Loucy (cell line): Measurements from ENCODE around the gene TMEM82.

Source experiments
- H2AFZ ChIP-seq: fragments of 200-600 bp; sonication (generic); 2 replicates; pipeline ENCODE4 v1.6.0; 2016; ENCODE audit warnings: antibody characterized with exemption, mild to moderate bottlenecking, low read length, moderate library complexity
- H3F3A ChIP-seq: fragments of 200-600 bp; 2 replicates; pipeline ENCODE4 v1.6.0; 2016; ENCODE audit warnings: antibody characterized with exemption, low read depth, mild to moderate bottlenecking
- H3K27me3 ChIP-seq: fragments of 200-600 bp; sonication (generic); 2 replicates; pipeline ENCODE4 v1.6.1; 2014; ENCODE audit warnings: low read length, mild to moderate bottlenecking; ENCODE audit not compliant: insufficient read depth, poor library complexity, severe bottlenecking
- H3K36me3 ChIP-seq: fragments of 200-600 bp; sonication (generic); 2 replicates; pipeline ENCODE4 v1.6.1; 2016; ENCODE audit warnings: low read length; ENCODE audit not compliant: insufficient read depth
- H3K4me1 ChIP-seq: fragments of 200-600 bp; sonication (generic); 2 replicates; pipeline ENCODE4 v1.5.1; 2014; ENCODE audit warnings: low read length, mild to moderate bottlenecking; ENCODE audit not compliant: insufficient read depth, poor library complexity, severe bottlenecking
- H3K4me2 ChIP-seq: fragments of 200-600 bp; sonication (generic); 2 replicates; pipeline ENCODE4 v1.6.0; 2014; ENCODE audit warnings: antibody characterized with exemption, low read length, low read depth, mild to moderate bottlenecking; ENCODE audit not compliant: poor library complexity, severe bottlenecking
- H3K4me3 ChIP-seq: fragments of 200-600 bp; sonication (generic); 2 replicates; pipeline ENCODE4 v1.5.1; 2014; ENCODE audit warnings: low read length, mild to moderate bottlenecking, mixed read lengths; ENCODE audit not compliant: poor library complexity, severe bottlenecking
- H3K79me2 ChIP-seq: fragments of 200-600 bp; sonication (generic); 2 replicates; pipeline ENCODE4 v1.6.1; 2014; ENCODE audit warnings: low read length; ENCODE audit not compliant: insufficient read depth
- H3K9ac ChIP-seq: fragments of 200-600 bp; sonication (generic); 2 replicates; pipeline ENCODE4 v1.6.0; 2014; ENCODE audit warnings: mild to moderate bottlenecking, low read depth, low read length, moderate library complexity; ENCODE audit not compliant: poor library complexity, severe bottlenecking
- H3K9me2 ChIP-seq: fragments of 200-600 bp; sonication (generic); replicated peaks from 2 replicates; pipeline ENCODE4 v1.6.1; 2016; ENCODE audit warnings: low read depth, low read length, mixed read lengths
- H3K9me3 ChIP-seq: fragments of 200-600 bp; sonication (generic); 2 replicates; pipeline ENCODE4 v1.6.1; 2014; ENCODE audit warnings: mild to moderate bottlenecking, antibody characterized with exemption, low read length, low read depth; ENCODE audit not compliant: insufficient read depth
- H4K20me1 ChIP-seq: fragments of 200-600 bp; sonication (generic); 2 replicates; pipeline ENCODE4 v1.6.0; 2014; ENCODE audit warnings: antibody characterized with exemption, low read length, mild to moderate bottlenecking; ENCODE audit not compliant: insufficient read depth, poor library complexity, severe bottlenecking
- EZH2phosphoT487 ChIP-seq: fragments of 200-600 bp; IDR thresholded peaks from 2 replicates; pipeline ENCODE4 v1.6.1; 2018; ENCODE audit warnings: antibody characterized with exemption, mild to moderate bottlenecking, moderate library complexity, borderline replicate concordance
- TF ChIP-seq, protein P1 (sequence below): fragments of 200-600 bp; sonication (generic); conservative IDR thresholded peaks from 2 replicates; pipeline ENCODE4 v1.5.1; 2014; ENCODE audit warnings: mild to moderate bottlenecking, antibody characterized with exemption, low read length

The TMEM82 gene

DNA sequence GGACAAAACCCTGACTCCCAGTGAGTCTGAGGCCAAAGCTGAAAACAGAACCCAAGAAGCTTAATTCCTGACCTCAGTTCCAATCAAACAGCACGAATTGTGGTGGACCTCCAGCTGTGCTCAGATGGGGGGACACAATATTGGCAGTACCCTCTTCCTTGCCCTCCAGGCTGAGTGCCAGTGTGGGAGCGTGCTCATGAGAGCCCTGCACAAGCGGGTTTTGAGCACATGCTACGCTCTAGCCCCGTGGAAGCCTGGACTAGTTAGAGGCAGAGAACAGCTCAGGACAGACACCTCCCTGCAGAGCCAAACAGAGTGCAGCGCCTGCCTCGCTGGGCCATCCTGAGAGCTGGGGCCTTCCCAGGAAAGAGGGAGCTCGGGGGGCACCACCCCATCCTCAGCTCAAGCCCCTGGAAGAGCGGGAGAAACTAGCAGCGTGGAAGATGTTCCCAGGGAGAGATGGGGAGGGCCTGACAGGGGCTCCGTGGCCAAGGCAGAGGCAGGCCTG is 9.0 kb upstream of the TMEM82 start:
- H3K4me1 ChIP-seq = no peaks in the 10 kb centered on the region
- H3K27me3 ChIP-seq = no peaks in the 10 kb centered on the region
- H3K36me3 ChIP-seq = peaks cover 22% of the 10 kb centered on the region; the same call in 1 of the 2 replicates
- H3K4me3 ChIP-seq = no peak overlapping the region
- no peaks in the 10 kb centered on the region for H3K79me2 ChIP-seq
- TF ChIP-seq EZH2phosphoT487 = no peak
- TF ChIP-seq, protein P1, sequence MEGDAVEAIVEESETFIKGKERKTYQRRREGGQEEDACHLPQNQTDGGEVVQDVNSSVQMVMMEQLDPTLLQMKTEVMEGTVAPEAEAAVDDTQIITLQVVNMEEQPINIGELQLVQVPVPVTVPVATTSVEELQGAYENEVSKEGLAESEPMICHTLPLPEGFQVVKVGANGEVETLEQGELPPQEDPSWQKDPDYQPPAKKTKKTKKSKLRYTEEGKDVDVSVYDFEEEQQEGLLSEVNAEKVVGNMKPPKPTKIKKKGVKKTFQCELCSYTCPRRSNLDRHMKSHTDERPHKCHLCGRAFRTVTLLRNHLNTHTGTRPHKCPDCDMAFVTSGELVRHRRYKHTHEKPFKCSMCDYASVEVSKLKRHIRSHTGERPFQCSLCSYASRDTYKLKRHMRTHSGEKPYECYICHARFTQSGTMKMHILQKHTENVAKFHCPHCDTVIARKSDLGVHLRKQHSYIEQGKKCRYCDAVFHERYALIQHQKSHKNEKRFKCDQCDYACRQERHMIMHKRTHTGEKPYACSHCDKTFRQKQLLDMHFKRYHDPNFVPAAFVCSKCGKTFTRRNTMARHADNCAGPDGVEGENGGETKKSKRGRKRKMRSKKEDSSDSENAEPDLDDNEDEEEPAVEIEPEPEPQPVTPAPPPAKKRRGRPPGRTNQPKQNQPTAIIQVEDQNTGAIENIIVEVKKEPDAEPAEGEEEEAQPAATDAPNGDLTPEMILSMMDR = no peak
- H3K9ac ChIP-seq = no peak overlapping the region
- no peaks in the 10 kb centered on the region for H3K9me2 ChIP-seq
- no peaks in the 10 kb centered on the region for H3F3A ChIP-seq
- H3K4me2 ChIP-seq = no peak overlapping the region
- H4K20me1 ChIP-seq = no peaks in the 10 kb centered on the region
- no peaks in the 10 kb centered on the region for H3K9me3 ChIP-seq
- H2AFZ ChIP-seq = no peak overlapping the region

GRCh38 chr1:15733726-15734226 is 8.5 kb upstream of the TMEM82 start:
- no peak overlapping the region for H3K9ac ChIP-seq
- H3K36me3 ChIP-seq = peaks cover 20% of the 10 kb centered on the region; the same call in 1 of the 2 replicates
- TF ChIP-seq, protein P1 = no peak
- TF ChIP-seq EZH2phosphoT487 = no peak
- no peaks in the 10 kb centered on the region for H3F3A ChIP-seq
- H3K79me2 ChIP-seq = no peaks in the 10 kb centered on the region
- no peaks in the 10 kb centered on the region for H3K27me3 ChIP-seq
- no peaks in the 10 kb centered on the region for H4K20me1 ChIP-seq
- H2AFZ ChIP-seq = no peak overlapping the region
- H3K4me1 ChIP-seq = no peaks in the 10 kb centered on the region
- H3K4me3 ChIP-seq = no peak overlapping the region
- no peaks in the 10 kb centered on the region for H3K9me3 ChIP-seq
- H3K4me2 ChIP-seq = no peak overlapping the region
- no peaks in the 10 kb centered on the region for H3K9me2 ChIP-seq

DNA sequence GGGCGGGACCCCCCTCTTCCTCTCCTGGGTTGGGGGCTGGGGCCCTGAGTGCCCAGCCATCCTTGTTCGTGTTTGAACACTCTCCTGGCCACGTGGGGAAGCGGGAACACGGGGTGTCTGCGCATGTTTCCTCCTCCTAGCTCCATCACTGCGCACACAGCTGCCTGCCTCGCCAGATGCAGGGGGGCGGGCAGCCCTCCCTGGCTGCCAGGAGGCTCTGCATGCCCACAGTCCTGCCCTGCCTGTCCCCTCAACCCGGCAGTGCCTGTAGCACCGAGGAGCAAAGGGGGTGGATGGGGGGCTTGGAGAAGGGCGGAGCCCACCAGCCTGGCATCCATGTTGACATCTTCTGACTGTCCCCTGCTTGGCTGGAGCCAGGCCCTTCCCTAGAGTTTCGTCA is 8.0 kb upstream of the TMEM82 start:
- Histone ChIP-seq H3K27me3 (no peaks in the 10 kb centered on the region), H3K4me1 (no peaks in the 10 kb centered on the region), H2AFZ (no peak overlapping the region), H3K79me2 (no peaks in the 10 kb centered on the region), H4K20me1 (no peaks in the 10 kb centered on the region), H3K4me2 (no peak overlapping the region), H3K9ac (no peak overlapping the region), H3K36me3 (peaks cover 20% of the 10 kb centered on the region; the same call in 1 of the 2 replicates), H3K4me3 (no peak overlapping the region), H3K9me3 (no peaks in the 10 kb centered on the region), H3K9me2 (no peaks in the 10 kb centered on the region), H3F3A (no peaks in the 10 kb centered on the region)
- TF ChIP-seq, protein P1 = no peak
- TF ChIP-seq EZH2phosphoT487 = no peak
